HepG2 (cell line): Measurements from ENCODE around the gene LRRC8E. TPM values are rescaled to one million over a fixed set of nuclear protein-coding genes. Genes with fewer than 3 reads are reported as not detected.

Experiments used
- ATAC-seq: fragments of 200-7000 bp; cut with Tn5 transposase; 3 replicates; pipeline ENCODE4 v1.9.1; 2020; ENCODE audit warnings: mild to moderate bottlenecking, moderate library complexity
- BruUV-seq: library from RNA; stranded (reverse); fragments of 400-500 nt; replicated peaks from 2 replicates; lab custom pipeline; 2021; lab: Mats Ljungman, UMichigan
- CTCF ChIA-PET: fragments of 300-600 bp; formaldehyde crosslinking; extraction: SDS; loops from one replicate; lab custom pipeline; 2021; ENCODE audit warnings: low total read pairs, inconsistent platforms, low intra/inter-chr PET ratio; lab: Yijun Ruan, JAX
- POLR2A ChIA-PET: fragments of 350-600 bp; sonication (Branson Sonifier 250); formaldehyde crosslinking; loops from one replicate; lab custom pipeline; 2020; ENCODE audit warnings: antibody characterized with exemption, inconsistent platforms; lab: Yijun Ruan, JAX
- DNase-seq: peaks from one replicate; pipeline ENCODE4 v3.0.0-alpha.2; 2015; ENCODE audit warnings: low spot score
- FAIRE-seq: peaks from 3 replicates; lab custom pipeline; 2011; peaks lifted over from hg19 to GRCh38; lab: Jason Lieb, UNC
- H2AFZ ChIP-seq: one replicate; pipeline ENCODE4 v1.6.1; 2011; ENCODE audit warnings: low read length, inconsistent platforms
- H3K27ac ChIP-seq: fragments of 300-600 bp; 3 replicates; pipeline ENCODE4 v1.8.0; 2011; ENCODE audit warnings: mixed run types, mild to moderate bottlenecking, mixed read lengths, low read length, inconsistent platforms; ENCODE audit not compliant: insufficient read depth; ENCODE audit errors: extremely low read length
- H3K27me3 ChIP-seq, 2 experiments: fragments of 200-600 bp in 1 of 2; 2 replicates in 1 of 2; 3 replicates in 1 of 2; pipeline versions ENCODE4 v1.6.0 to v1.8.0; 2011; ENCODE audit warnings: low read length in 2 of 2, mild to moderate bottlenecking in 2 of 2, moderate library complexity in 2 of 2, inconsistent platforms in 1 of 2; ENCODE audit not compliant: insufficient read depth in 2 of 2, control insufficient read depth in 1 of 2
- H3K36me3 ChIP-seq, 2 experiments: fragments of 200-600 bp in 1 of 2; replicated peaks in 1 of 2; 2 replicates in 1 of 2; 3 replicates in 1 of 2; pipeline versions ENCODE4 v1.5.1 to v1.8.0; 2011; ENCODE audit warnings: low read length in 2 of 2, inconsistent platforms in 1 of 2; ENCODE audit not compliant: insufficient read depth in 2 of 2, control insufficient read depth in 1 of 2
- H3K4me1 ChIP-seq: 2 replicates; pipeline ENCODE4 v1.5.1; 2012; ENCODE audit warnings: low read length, inconsistent platforms; ENCODE audit not compliant: insufficient read depth
- H3K4me2 ChIP-seq: 2 replicates; pipeline ENCODE4 v1.6.0; 2011; ENCODE audit warnings: low read depth, low read length, inconsistent platforms
- H3K4me3 ChIP-seq, 3 experiments: fragments of 200-600 bp in 1 of 3; sonication (generic), shearing (Covaris generic) in 1 of 3; replicated peaks in 1 of 3; 2 replicates each; pipeline ENCODE4 v1.5.1; 2011 to 2016; ENCODE audit warnings: low read length in 3 of 3, inconsistent platforms in 2 of 3, low read depth in 2 of 3, mild to moderate bottlenecking in 2 of 3, control low read depth in 1 of 3, mixed read lengths in 1 of 3; ENCODE audit not compliant: insufficient read depth in 1 of 3
- H3K79me2 ChIP-seq: one replicate; pipeline ENCODE4 v1.6.1; 2011; ENCODE audit warnings: low read length, inconsistent platforms; ENCODE audit not compliant: insufficient read depth
- H3K9ac ChIP-seq: 2 replicates; pipeline ENCODE4 v1.6.0; 2011; ENCODE audit warnings: mild to moderate bottlenecking, low read depth, low read length, inconsistent platforms; ENCODE audit not compliant: insufficient read depth
- H3K9me3 ChIP-seq: 2 replicates; pipeline ENCODE4 v1.5.1; 2012; ENCODE audit warnings: mild to moderate bottlenecking, low read length
- H4K20me1 ChIP-seq: 2 replicates; pipeline ENCODE4 v1.6.0; 2011; ENCODE audit warnings: inconsistent platforms, mild to moderate bottlenecking, low read length, moderate library complexity; ENCODE audit not compliant: insufficient read depth
- AGO2 ChIP-seq: fragments of 200-400 bp; formaldehyde crosslinking; optimal IDR thresholded peaks from 2 replicates; pipeline ENCODE3; 2017; ENCODE audit warnings: mild to moderate bottlenecking, low read depth, low read length, moderate library complexity
- ARNT2 ChIP-seq: sonication (generic); formaldehyde crosslinking; IDR thresholded peaks from 2 replicates; pipeline ENCODE4 v1.8.0; 2022; ENCODE audit warnings: mild to moderate bottlenecking, low read depth, missing genetic modification reagents, moderate library complexity
- CREBL2 ChIP-seq: sonication (generic); formaldehyde crosslinking; IDR thresholded peaks from 2 replicates; pipeline ENCODE4 v1.8.1; 2023; ENCODE audit warnings: missing genetic modification reagents, mild to moderate bottlenecking, borderline replicate concordance
- EED ChIP-seq: sonication (generic); formaldehyde crosslinking; IDR thresholded peaks from 2 replicates; pipeline ENCODE4 v1.5.0; 2020; ENCODE audit warnings: mild to moderate bottlenecking, missing genetic modification reagents
- HMG20B ChIP-seq: conservative IDR thresholded peaks from 2 replicates; pipeline ENCODE4 v1.6.1; 2016; ENCODE audit warnings: missing genetic modification reagents, missing compliant biosample characterization
- IKZF1 ChIP-seq: fragments of 450-650 bp; IDR thresholded peaks from 2 replicates; pipeline ENCODE4 v1.7.1; 2016
- IRF9 ChIP-seq: sonication (generic); formaldehyde crosslinking; IDR thresholded peaks from 2 replicates; pipeline ENCODE4 v1.8.0; 2022; ENCODE audit warnings: missing genetic modification reagents, mild to moderate bottlenecking, borderline replicate concordance
- KDM5B ChIP-seq: sonication (generic); formaldehyde crosslinking; IDR thresholded peaks from 2 replicates; pipeline ENCODE4 v1.4.0; 2020; ENCODE audit warnings: missing genetic modification reagents, mild to moderate bottlenecking, borderline replicate concordance
- POLR2A ChIP-seq, 2 experiments: IDR thresholded peaks; 2 replicates each; pipeline ENCODE4 v1.6.1; 2011; ENCODE audit warnings: low read depth in 2 of 2, low read length in 2 of 2, mild to moderate bottlenecking in 1 of 2, moderate library complexity in 1 of 2; ENCODE audit not compliant: insufficient read depth in 1 of 2
- SALL1 ChIP-seq: sonication (generic); formaldehyde crosslinking; IDR thresholded peaks from 2 replicates; pipeline ENCODE4 v1.8.0; 2022; ENCODE audit warnings: mild to moderate bottlenecking, missing genetic modification reagents
- ZHX1 ChIP-seq: sonication (generic); formaldehyde crosslinking; IDR thresholded peaks from 2 replicates; pipeline ENCODE4 v1.8.1; 2022; ENCODE audit warnings: low read depth, mild to moderate bottlenecking, missing genetic modification reagents
- ZNF362 ChIP-seq: sonication (generic); formaldehyde crosslinking; IDR thresholded peaks from 2 replicates; pipeline ENCODE4 v1.4.0; 2020; ENCODE audit warnings: missing genetic modification reagents, mild to moderate bottlenecking, borderline replicate concordance
- ZNF547 ChIP-seq: sonication (generic); formaldehyde crosslinking; IDR thresholded peaks from 2 replicates; pipeline ENCODE4 v1.5.1; 2020; ENCODE audit warnings: mild to moderate bottlenecking, missing genetic modification reagents
- ZNF891 ChIP-seq: sonication (generic); formaldehyde crosslinking; IDR thresholded peaks from 2 replicates; pipeline ENCODE4 v1.5.0; 2020; ENCODE audit warnings: mild to moderate bottlenecking, missing genetic modification reagents
- WGBS: methylation state at CpG from one replicate; pipeline ENCODE4 v1.1.6; 2017; ENCODE audit warnings: low lambda C conversion rate; 5-methylcytosine and 5-hydroxymethylcytosine counted together
- in situ Hi-C: cut with HindIII; loops from 2 replicates; pipeline ENCODE4 v1.10.0; 2017; ENCODE audit warnings: low pct_unique_long_range_greater_than_20kb; ENCODE audit not compliant: extremely low pct_ligation_motif_present
- intact Hi-C: fragments of 100-400 bp; cut with micrococcal nuclease; formaldehyde crosslinking; loops from one replicate; pipeline ENCODE4 v1.10.0; 2022; ENCODE audit not compliant: unreplicated experiment
- polyA plus RNA-seq, 8 experiments: library from polyadenylated mRNA; depleted of rRNA in 3 of 8; stranded (reverse) in 7 of 8; unstranded in 1 of 8; fragments of >200 nt; fragmentation: Illumina TruSeq in 4 of 8; extraction: Trizol in 4 of 8; gene quantifications; 2 replicates each; pipeline versions ENCODE4 v1.2.1 to v1.2.3, GENCODE V29; 2011 to 2016; ENCODE audit warnings: low read depth in 4 of 8, missing spikeins in 1 of 8, mixed read lengths in 1 of 8; ENCODE audit not compliant: insufficient read depth in 1 of 8
- total RNA-seq, 5 experiments: library from RNA; depleted of rRNA; stranded (reverse); fragments of >200 nt; fragmentation: Illumina TruSeq; extraction: Trizol; gene quantifications; 2 replicates each; pipeline ENCODE4 v1.2.3, GENCODE V29; 2016; ENCODE audit warnings: low read depth in 1 of 5

The LRRC8E gene
- total and polyA plus RNA-seq, 2 of the 13 experiments (the other 11 are each of a cell fraction or from before 2014, with no cell fraction given), result 8.0 to 10.3 TPM

- ATAC-seq, result no peak
- no peak for DNase-seq
- Histone ChIP-seq H3K9me3 (no peaks in the 10 kb centered on the region), H3K9ac (no peak overlapping the region), H3K79me2 (peaks cover 29% of the 10 kb centered on the region), H3K4me2 (peak overlapping the region; percentile 99; the same call in 1 of the 2 replicates), H4K20me1 (peaks cover 13% of the 10 kb centered on the region; the same call in 1 of the 2 replicates), H3K4me3 (no peak overlapping the region), H2AFZ (no peak overlapping the region), H3K36me3 (peaks cover 0 to 21% of the 10 kb centered on the region in 2 experiments; a peak in 3 of 5 replicates), H3K4me1 (peaks cover 43% of the 10 kb centered on the region), H3K27ac (no peak overlapping the region), H3K27me3 (no peaks in the 10 kb centered on the region; a peak in 1 of 5 replicates)
- in situ Hi-C loops (no loop called here), intact Hi-C loops (no loop called here)
- TF ChIP-seq ZNF891 (CRISPR knock-in tag), result no peak
- no peak for TF ChIP-seq ARNT2 (CRISPR knock-in tag)
- no peak for TF ChIP-seq HMG20B
- TF ChIP-seq SALL1 (CRISPR knock-in tag), result no peak
- no peak for TF ChIP-seq IRF9 (CRISPR knock-in tag)
- TF ChIP-seq EED (CRISPR knock-in tag), result no peak
- 93% methylated on average over 10 of the region's 10 CpGs for WGBS
- ChIA-PET CTCF (no interaction called here), POLR2A (no interaction called here)
- BruUV-seq, result no TSS peak
- FAIRE-seq, result no peak
Observed at GRCh38 chr19:7905859-7906258, 17.5 kb downstream of the LRRC8E start.

GRCh38 chr19:7907122-7907521 lies 18.8 kb downstream of the LRRC8E start:
- no peak for DNase-seq
- intact Hi-C loops (no loop called here), in situ Hi-C loops (no loop called here)
- FAIRE-seq, result no peak
- no peak overlapping the region for H3K27ac ChIP-seq
- no peak overlapping the region for H3K4me3 ChIP-seq
- peaks cover 33% of the 10 kb centered on the region for H3K4me1 ChIP-seq
- ChIA-PET POLR2A (interaction anchor here (1.0 to 3.4 kb wide), 3 partner anchors 9 to 38 kb away, joined by 3 to 24 read pairs (median 3); partner anchors contain the start of gene SNAPC2), CTCF (no interaction called here)
- H3K36me3 ChIP-seq, result peaks cover 4 to 27% of the 10 kb centered on the region in 2 experiments; a peak in 4 of 5 replicates
- no peaks in the 10 kb centered on the region; a peak in 1 of 5 replicates for H3K27me3 ChIP-seq
- BruUV-seq, result no TSS peak
- H3K4me2 ChIP-seq, result no peak overlapping the region
- no peak overlapping the region for H2AFZ ChIP-seq
- no peaks in the 10 kb centered on the region for H3K9me3 ChIP-seq
- H3K79me2 ChIP-seq, result peaks cover 29% of the 10 kb centered on the region
- 97% methylated on average over 18 of the region's 19 CpGs for WGBS
- H4K20me1 ChIP-seq, result peaks cover 13% of the 10 kb centered on the region; the same call in 1 of the 2 replicates
- ATAC-seq, result no peak
- H3K9ac ChIP-seq, result no peak overlapping the region
- no peak for TF ChIP-seq CREBL2 (CRISPR knock-in tag)
- TF ChIP-seq KDM5B (CRISPR knock-in tag), result 0 out of 2 replicates have a peak, but pooled peaks have one; percentile 21
- TF ChIP-seq IKZF1, result no peak
- peak in 1 of 2 experiments; percentile 35; a peak in 2 of 4 replicates for TF ChIP-seq POLR2A (IDR thresholded peaks at IDR 0.05; ENCODE audit: insufficient read depth in 1 of 2, low read depth in 2 of 2, low read length in 2 of 2)
- no peak for TF ChIP-seq ZNF547 (CRISPR knock-in tag)
- TF ChIP-seq ZNF362 (CRISPR knock-in tag), result no peak
- no peak for TF ChIP-seq ZHX1 (CRISPR knock-in tag)
- peak; percentile 72 for TF ChIP-seq AGO2
